DMS 273 (cell line): ENCODE data around the gene BTAF1.
A peak's percentile ranks its signal among the peaks of the same experiment; 100 is the strongest.

Experiments used
- DNase-seq: peaks from one replicate; lab custom pipeline; 2025; ENCODE audit not compliant: unreplicated experiment; lab: John Stamatoyannopoulos, UW

BTAF1 gene

DNA sequence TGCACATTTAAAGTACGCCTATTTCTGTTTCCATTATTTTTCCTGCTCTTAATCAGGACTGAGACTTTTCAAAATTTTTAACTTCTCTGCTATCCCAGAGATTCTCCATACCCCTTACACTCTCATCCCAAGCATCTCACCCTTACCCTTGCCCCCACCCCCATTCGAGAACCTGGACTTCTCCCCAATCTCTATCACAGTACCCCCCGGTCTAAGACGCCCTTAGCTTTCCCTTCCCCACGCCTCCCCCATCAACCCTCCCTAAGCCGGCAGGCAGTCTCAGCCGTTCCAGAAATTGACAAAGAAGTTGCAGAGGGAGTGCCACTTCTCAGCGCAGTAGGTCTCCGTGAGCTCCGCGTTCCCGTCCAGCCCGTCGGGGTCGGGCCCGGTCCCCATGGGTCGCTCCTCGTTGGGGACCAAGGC is 15.6 kb upstream of the BTAF1 start:
- DNase-seq: no peak

DNA sequence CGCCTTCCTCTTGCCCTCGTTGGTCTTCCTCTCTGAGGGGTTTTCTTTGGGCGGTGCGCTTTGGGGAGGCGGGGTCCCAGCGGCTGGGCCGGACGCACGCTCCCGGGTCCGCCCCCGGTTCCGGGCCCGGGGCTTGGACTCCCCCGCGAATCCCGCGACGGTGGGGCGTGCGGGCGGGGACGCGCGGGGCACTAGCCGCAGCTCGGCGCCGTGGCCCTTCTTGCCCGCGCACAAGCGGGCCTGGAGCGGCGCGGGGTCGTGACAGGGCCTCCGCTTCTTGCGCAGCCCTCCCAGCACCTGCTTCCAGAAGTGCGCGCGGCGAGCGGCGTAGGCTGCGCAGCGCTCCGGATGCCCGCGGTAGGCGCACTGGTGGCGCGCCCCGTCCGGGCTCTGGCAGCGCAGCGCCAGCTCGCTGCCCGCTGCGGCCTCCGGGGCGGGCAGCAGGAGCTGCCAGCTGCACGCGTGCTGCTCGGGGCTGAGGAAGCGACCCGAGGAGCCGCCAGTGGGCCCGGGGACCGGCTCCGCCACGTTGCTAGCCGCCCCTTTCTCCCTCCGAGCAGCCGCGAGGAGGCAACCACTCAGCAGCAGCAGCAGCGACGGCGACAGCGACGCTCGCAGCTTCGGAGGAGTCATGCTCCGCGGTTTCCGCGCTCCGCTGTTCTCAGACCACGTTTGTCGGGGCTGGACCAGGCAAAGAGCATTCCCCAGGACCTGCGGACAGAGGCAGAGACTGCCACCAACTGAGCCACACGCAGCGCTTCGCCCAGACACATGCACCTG is 15.0 kb upstream of the BTAF1 start:
- peak; percentile 84 for DNase-seq

DNA sequence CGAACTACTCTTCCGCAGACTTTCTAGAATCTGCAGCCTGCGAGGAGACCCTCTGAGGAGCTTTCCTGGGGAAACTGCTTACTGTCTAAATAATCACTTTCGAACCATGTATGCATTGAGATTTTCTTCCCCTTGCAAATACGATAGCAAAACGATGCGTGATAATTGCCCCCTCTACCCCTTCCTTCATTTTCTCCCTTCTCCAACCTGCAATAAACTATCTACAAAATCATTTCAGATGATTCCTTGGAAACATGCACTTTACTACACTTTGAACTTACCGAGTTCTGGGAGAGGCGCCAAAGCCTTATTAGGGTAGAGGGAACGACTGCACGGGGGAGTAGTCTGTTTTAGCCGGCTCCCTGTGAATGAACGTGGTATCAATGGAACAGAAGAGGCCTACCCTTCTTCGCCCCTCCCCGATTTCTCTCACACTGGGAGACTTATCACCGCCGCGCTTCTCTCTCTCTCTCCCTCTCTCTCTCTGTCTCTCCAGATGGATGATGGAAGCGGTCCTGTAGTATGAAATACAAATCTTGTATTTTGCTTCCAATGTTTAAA is 14.4 kb upstream of the BTAF1 start, which contains the start of gene FGFBP3:
TSS of gene FGFBP3 (minus strand) at position 370 of the 561 bp plus-strand sequence. CDS start 517 bp downstream, outside the sequence.
- peak; percentile 86 for DNase-seq

DNA sequence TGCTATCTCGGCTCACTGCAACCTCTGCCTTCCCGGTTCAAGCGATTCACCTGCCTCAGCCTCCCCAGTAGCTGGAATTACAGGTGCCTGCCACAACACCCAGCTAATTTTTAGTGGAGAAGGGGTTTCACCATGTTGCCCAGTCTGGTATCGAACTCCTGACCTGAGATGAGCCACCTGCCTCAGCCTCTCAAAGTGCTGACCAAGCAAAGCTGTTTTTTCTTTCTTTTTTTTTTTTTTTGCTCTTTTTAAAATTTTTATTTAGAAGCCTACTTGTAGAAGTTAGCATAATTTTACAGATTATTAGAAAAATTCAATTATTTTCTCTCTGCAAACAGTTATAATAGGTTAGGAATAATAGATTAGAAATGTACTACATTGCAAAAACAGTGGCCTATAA is 13.1 kb upstream of the BTAF1 start:
- no peak for DNase-seq

- no peak for DNase-seq
Measured at GRCh38 chr10:91919651-91920050, 3.9 kb upstream of the BTAF1 start.

GRCh38 chr10:91924212-91925021 is 847 bp downstream of the BTAF1 start:
- peak; percentile 23 for DNase-seq

GRCh38 chr10:91925022-91925320 is 1.4 kb downstream of the BTAF1 start:
- DNase-seq: no peak

GRCh38 chr10:91930939-91931338 is 7.4 kb downstream of the BTAF1 start:
- DNase-seq: no peak

DNA sequence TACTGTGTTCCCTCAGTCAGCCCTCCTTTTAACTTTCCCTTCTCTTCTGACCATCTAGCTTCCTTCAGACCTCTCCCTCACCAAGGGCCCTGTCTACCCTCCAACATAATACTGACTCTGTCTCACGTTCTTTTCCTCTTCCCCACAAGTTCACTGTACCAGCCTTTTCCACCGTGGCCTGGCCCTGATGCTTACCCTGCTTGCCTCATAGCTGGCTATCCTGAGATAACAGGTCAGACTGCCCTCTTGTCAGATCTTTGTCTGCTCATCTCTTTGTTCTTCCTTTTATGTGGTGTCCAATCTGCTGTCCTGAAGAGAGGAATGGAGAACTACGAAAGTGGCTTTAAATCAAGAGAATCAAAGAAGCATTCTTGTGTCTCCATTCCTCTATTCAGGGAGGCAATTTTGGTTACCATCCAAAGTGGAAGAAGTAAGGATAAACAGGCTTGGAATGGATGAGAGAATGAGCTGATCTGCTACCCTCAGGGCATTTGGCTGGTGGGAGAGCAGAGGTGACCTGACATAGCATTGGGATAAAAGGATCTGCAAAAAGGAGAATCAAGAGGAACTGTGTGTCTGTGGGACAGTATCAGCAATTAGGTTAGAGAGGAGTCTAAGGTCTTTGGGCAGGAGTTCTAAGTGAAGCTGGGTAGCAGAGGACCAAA is 8.1 kb downstream of the BTAF1 start:
- no peak for DNase-seq

- DNase-seq: no peak
Measured at GRCh38 chr10:91932737-91933136, 9.2 kb downstream of the BTAF1 start.

GRCh38 chr10:91935886-91936285 is 12.3 kb downstream of the BTAF1 start:
- no peak for DNase-seq

DNA sequence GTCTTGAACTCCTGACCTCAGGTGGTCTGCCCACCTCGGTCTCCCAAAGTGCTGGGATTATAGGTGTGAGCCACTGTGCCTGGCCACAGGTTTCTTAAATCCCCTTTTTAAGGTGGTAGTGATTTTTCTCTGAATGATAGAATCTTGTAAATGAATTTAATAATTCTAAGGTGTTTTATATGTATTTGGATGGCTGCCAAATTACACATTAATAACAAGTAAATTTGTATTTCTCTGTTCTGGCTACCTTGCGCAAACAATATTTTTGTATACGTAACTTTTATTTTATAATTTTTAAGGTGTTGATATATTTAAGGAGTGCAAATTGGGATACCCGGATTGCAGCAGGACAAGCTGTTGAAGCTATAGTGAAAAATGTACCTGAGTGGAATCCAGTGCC is 16.1 kb downstream of the BTAF1 start:
- DNase-seq: no peak

GRCh38 chr10:91941426-91941825 is 17.9 kb downstream of the BTAF1 start:
- no peak for DNase-seq

- no peak for DNase-seq
Measured at GRCh38 chr10:91944880-91945630, 21.5 kb downstream of the BTAF1 start.

- no peak for DNase-seq
Measured at GRCh38 chr10:91953600-91954160, 30.1 kb downstream of the BTAF1 start.

GRCh38 chr10:91955114-91955513 is 31.5 kb downstream of the BTAF1 start:
- no peak for DNase-seq

- DNase-seq: no peak
Measured at GRCh38 chr10:91957091-91957490, 33.5 kb downstream of the BTAF1 start.

DNA sequence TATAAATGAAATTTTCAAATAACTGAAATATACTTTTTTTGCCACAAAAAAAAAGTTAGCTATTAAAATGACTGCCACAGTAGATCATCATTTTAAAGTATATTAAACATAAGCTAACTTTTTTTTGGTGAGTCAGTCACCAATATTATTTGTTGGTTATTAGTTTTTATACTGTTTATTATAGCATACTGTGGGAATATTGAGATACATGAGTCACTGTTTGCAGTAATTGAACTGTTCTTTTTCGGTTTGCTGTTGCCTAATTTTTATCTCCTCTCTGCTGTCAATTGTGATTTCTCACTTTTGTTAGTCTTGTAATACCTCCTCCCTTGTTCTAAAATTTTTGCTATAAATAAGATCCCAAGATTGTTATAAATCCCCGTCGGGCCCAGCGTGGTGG is 45.7 kb downstream of the BTAF1 start:
- DNase-seq: no peak

GRCh38 chr10:91974960-91975359 is 51.4 kb downstream of the BTAF1 start:
- DNase-seq: no peak

DNA sequence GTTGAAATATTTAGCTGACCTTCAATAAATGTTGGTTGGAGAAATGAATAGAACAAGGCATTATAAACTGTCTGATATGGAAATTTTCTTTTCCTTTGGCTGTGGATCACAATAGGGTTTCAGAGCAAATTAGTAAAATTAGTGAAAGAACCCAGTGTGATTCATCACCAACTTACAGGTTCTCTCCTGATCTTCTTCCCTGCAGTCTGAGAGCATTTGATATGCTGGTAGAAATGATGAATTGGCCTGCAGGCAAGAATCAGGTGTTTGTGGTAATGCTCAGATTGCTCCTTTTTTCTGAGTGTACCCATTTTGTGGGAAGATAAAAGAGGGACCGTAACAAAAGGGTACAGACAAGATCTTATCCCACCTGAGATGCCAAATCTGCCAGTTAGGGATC is 51.9 kb downstream of the BTAF1 start:
- no peak for DNase-seq
